GM10266 (cell line): ENCODE measurements around the gene FOSB.

Experiments
- DNase-seq: peaks from one replicate; pipeline ENCODE4 v3.0.0; 2012; ENCODE audit errors: extremely low spot score
- TF ChIP-seq, protein P1 (sequence below): IDR thresholded peaks from 2 replicates; pipeline ENCODE4 v1.5.1; 2012; ENCODE audit warnings: mild to moderate bottlenecking, low read depth; ENCODE audit not compliant: control insufficient read depth, insufficient read depth; ENCODE audit errors: missing control alignments

Gene FOSB

GRCh38 chr19:45523642-45524256 lies 56.0 kb downstream of the FOSB start:
- DNase-seq = peak; percentile 92
- TF ChIP-seq, protein P1, sequence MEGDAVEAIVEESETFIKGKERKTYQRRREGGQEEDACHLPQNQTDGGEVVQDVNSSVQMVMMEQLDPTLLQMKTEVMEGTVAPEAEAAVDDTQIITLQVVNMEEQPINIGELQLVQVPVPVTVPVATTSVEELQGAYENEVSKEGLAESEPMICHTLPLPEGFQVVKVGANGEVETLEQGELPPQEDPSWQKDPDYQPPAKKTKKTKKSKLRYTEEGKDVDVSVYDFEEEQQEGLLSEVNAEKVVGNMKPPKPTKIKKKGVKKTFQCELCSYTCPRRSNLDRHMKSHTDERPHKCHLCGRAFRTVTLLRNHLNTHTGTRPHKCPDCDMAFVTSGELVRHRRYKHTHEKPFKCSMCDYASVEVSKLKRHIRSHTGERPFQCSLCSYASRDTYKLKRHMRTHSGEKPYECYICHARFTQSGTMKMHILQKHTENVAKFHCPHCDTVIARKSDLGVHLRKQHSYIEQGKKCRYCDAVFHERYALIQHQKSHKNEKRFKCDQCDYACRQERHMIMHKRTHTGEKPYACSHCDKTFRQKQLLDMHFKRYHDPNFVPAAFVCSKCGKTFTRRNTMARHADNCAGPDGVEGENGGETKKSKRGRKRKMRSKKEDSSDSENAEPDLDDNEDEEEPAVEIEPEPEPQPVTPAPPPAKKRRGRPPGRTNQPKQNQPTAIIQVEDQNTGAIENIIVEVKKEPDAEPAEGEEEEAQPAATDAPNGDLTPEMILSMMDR = peak; percentile 87

- TF ChIP-seq, protein P1 = no peak
- DNase-seq = no peak
Measured at GRCh38 chr19:45524575-45525129, 56.9 kb downstream of the FOSB start.
